ENCODE measurements around the gene ADAP1.

The ADAP1 gene

GRCh38 chr7:953547-954327 lies 743 bp downstream of the ADAP1 start:
- no peak for TF ChIP-seq CTCF (conservative IDR thresholded peaks at IDR 0.05)
- H3K27ac ChIP-seq, result peak overlapping the region; percentile 65

GRCh38 chr7:952548-953441 lies 1.7 kb downstream of the ADAP1 start:
- H3K27ac ChIP-seq, result peak overlapping the region; percentile 65
- no peak for TF ChIP-seq CTCF (conservative IDR thresholded peaks at IDR 0.05)

GRCh38 chr7:951881-952547 lies 2.5 kb downstream of the ADAP1 start:
- H3K27ac ChIP-seq, result no peak overlapping the region
- TF ChIP-seq CTCF (conservative IDR thresholded peaks at IDR 0.05), result no peak

- no peak overlapping the region for H3K27ac ChIP-seq
- no peak for TF ChIP-seq CTCF (conservative IDR thresholded peaks at IDR 0.05)
These were observed 5.2 kb downstream of the ADAP1 start for GRCh38 chr7:949021-949934.

GRCh38 chr7:947391-948210 lies 6.9 kb downstream of the ADAP1 start:
- TF ChIP-seq CTCF (conservative IDR thresholded peaks at IDR 0.05), result no peak
- no peak overlapping the region for H3K27ac ChIP-seq

- no peak for TF ChIP-seq CTCF (conservative IDR thresholded peaks at IDR 0.05)
- no peak overlapping the region for H3K27ac ChIP-seq
These were observed 8.1 kb downstream of the ADAP1 start for GRCh38 chr7:946256-946996.

Measured in VCaP (cell line).